Neuronal stem cell (in vitro differentiated cells): Measurements from ENCODE around the gene RGS6.

ENCODE experiments used
- DNase-seq: peaks from one replicate; pipeline ENCODE4 v3.0.0-alpha.2; 2013; ENCODE audit warnings: low spot score
- H2AFZ ChIP-seq: one replicate; pipeline ENCODE4 v1.6.1; 2013; ENCODE audit warnings: mild to moderate bottlenecking, low read length, inconsistent platforms
- H2AK5ac ChIP-seq: 2 replicates; pipeline ENCODE4 v1.6.1; 2013; ENCODE audit warnings: low read depth, mild to moderate bottlenecking, inconsistent platforms, low read length, moderate library complexity, mixed read lengths
- H2BK120ac ChIP-seq: 2 replicates; pipeline ENCODE4 v1.6.1; 2013; ENCODE audit warnings: low read depth, mild to moderate bottlenecking, inconsistent platforms, low read length, moderate library complexity, mixed read lengths
- H2BK12ac ChIP-seq: one replicate; pipeline ENCODE4 v1.6.1; 2013; ENCODE audit warnings: low read length, inconsistent platforms
- H2BK15ac ChIP-seq: 2 replicates; pipeline ENCODE4 v1.6.1; 2013; ENCODE audit warnings: mild to moderate bottlenecking, low read length, inconsistent platforms, mixed read lengths
- H2BK5ac ChIP-seq: one replicate; pipeline ENCODE4 v1.6.1; 2013; ENCODE audit warnings: inconsistent platforms, mild to moderate bottlenecking, low read length, moderate library complexity
- H3K14ac ChIP-seq: one replicate; pipeline ENCODE4 v1.6.1; 2013; ENCODE audit warnings: low read length, inconsistent platforms
- H3K18ac ChIP-seq: 2 replicates; pipeline ENCODE4 v1.6.1; 2013; ENCODE audit warnings: low read length, inconsistent platforms
- H3K23ac ChIP-seq: 2 replicates; pipeline ENCODE4 v1.6.1; 2013; ENCODE audit warnings: low read depth, mild to moderate bottlenecking, mixed read lengths, low read length, inconsistent platforms; ENCODE audit not compliant: poor library complexity
- H3K27ac ChIP-seq: replicated peaks from 3 replicates; pipeline ENCODE4 v1.5.1; 2013; ENCODE audit warnings: low read length, inconsistent platforms
- H3K27me3 ChIP-seq, 3 experiments: 2 replicates each; pipeline ENCODE4 v1.6.1; 2013; ENCODE audit warnings: low read length in 3 of 3, mild to moderate bottlenecking in 2 of 3, inconsistent platforms in 1 of 3, low read depth in 1 of 3, mixed read lengths in 1 of 3, moderate library complexity in 1 of 3; ENCODE audit not compliant: control insufficient read depth in 3 of 3, insufficient read depth in 3 of 3
- H3K36me3 ChIP-seq, 2 donors: replicated peaks in 1 of 2; 2 replicates each; pipeline ENCODE4 v1.6.1; 2013; ENCODE audit warnings: low read length in 2 of 2; ENCODE audit not compliant: control insufficient read depth in 2 of 2, insufficient read depth in 2 of 2
- H3K4ac ChIP-seq: 2 replicates; pipeline ENCODE4 v1.6.1; 2013; ENCODE audit warnings: inconsistent platforms, mild to moderate bottlenecking, low read length, moderate library complexity
- H3K4me1 ChIP-seq, 2 donors: 1 replicate in 1 of 2; 2 replicates in 1 of 2; pipeline ENCODE4 v1.6.1; 2013; ENCODE audit warnings: low read length in 2 of 2, low read depth in 1 of 2; ENCODE audit not compliant: control insufficient read depth in 2 of 2, insufficient read depth in 1 of 2
- H3K4me2 ChIP-seq: one replicate; pipeline ENCODE4 v1.6.1; 2013; ENCODE audit warnings: mild to moderate bottlenecking, low read length, inconsistent platforms; ENCODE audit not compliant: insufficient read depth, poor library complexity, severe bottlenecking
- H3K4me3 ChIP-seq, 2 donors: 2 replicates each; pipeline ENCODE4 v1.5.1; 2013; ENCODE audit warnings: low read length in 2 of 2, mild to moderate bottlenecking in 2 of 2, inconsistent platforms in 1 of 2, moderate library complexity in 1 of 2
- H3K79me1 ChIP-seq: one replicate; pipeline ENCODE4 v1.6.1; 2013; ENCODE audit warnings: low read depth, mild to moderate bottlenecking, inconsistent platforms, low read length, moderate library complexity
- H3K9ac ChIP-seq: one replicate; pipeline ENCODE4 v1.6.1; 2013; ENCODE audit warnings: mild to moderate bottlenecking, low read depth, low read length, inconsistent platforms; ENCODE audit not compliant: poor library complexity
- H3K9me3 ChIP-seq, 2 donors: replicated peaks in 1 of 2; 2 replicates each; pipeline versions ENCODE3 to v1.6.1; 2013; ENCODE audit warnings: low read length in 2 of 2, mild to moderate bottlenecking in 2 of 2, inconsistent platforms in 1 of 2, low read depth in 1 of 2, mixed read lengths in 1 of 2, moderate library complexity in 1 of 2; ENCODE audit not compliant: control insufficient read depth in 2 of 2, insufficient read depth in 1 of 2
- H4K8ac ChIP-seq: one replicate; pipeline ENCODE4 v1.6.1; 2013; ENCODE audit warnings: low read depth, mild to moderate bottlenecking, inconsistent platforms, low read length, moderate library complexity
- H4K91ac ChIP-seq: one replicate; pipeline ENCODE4 v1.6.1; 2013; ENCODE audit warnings: low read length, low read depth, mild to moderate bottlenecking, inconsistent platforms; ENCODE audit not compliant: poor library complexity
- WGBS, 2 donors: extraction: QIAGEN DNeasy Blood & Tissue Kit; methylation state at CpG; one replicate each; pipeline ENCODE4 v1.1.7; 2013; ENCODE audit warnings: missing lambda C conversion rate in 2 of 2, mixed read lengths in 1 of 2; ENCODE audit not compliant: insufficient read length in 2 of 2, insufficient replicate concordance in 1 of 2; ENCODE audit errors: extremely low coverage in 2 of 2; 5-methylcytosine and 5-hydroxymethylcytosine counted together

RGS6 gene

GRCh38 chr14:72262771-72263170 lies 330.5 kb downstream of the RGS6 start:
- no peak overlapping the region for H2BK120ac ChIP-seq
- no peak overlapping the region for H2BK12ac ChIP-seq
- H3K4me3 ChIP-seq, result no peak overlapping the region
- no peak overlapping the region for H4K8ac ChIP-seq
- H4K91ac ChIP-seq, result no peak overlapping the region
- no peak overlapping the region for H2AFZ ChIP-seq
- no peak overlapping the region for H2AK5ac ChIP-seq
- H2BK5ac ChIP-seq, result no peak overlapping the region
- no peaks in the 10 kb centered on the region for H3K27me3 ChIP-seq
- H3K14ac ChIP-seq, result no peak overlapping the region
- H3K23ac ChIP-seq, result no peak overlapping the region
- no peak for DNase-seq
- no peak overlapping the region for H2BK15ac ChIP-seq
- WGBS, 2 donors, result no CpG with 5 or more reads among the region's 2 CpGs
- H3K4me2 ChIP-seq, result no peak overlapping the region
- no peak overlapping the region for H3K27ac ChIP-seq
- H3K36me3 ChIP-seq, result no peaks in the 10 kb centered on the region
- H3K9me3 ChIP-seq, result no peaks in the 10 kb centered on the region
- H3K18ac ChIP-seq, result no peak overlapping the region
- no peaks in the 10 kb centered on the region for H3K79me1 ChIP-seq
- H3K9ac ChIP-seq, result no peak overlapping the region
- no peaks in the 10 kb centered on the region for H3K4me1 ChIP-seq
- no peak overlapping the region for H3K4ac ChIP-seq

GRCh38 chr14:72264716-72265115 lies 332.5 kb downstream of the RGS6 start:
- no peak for DNase-seq
- no peak overlapping the region for H2BK12ac ChIP-seq
- no peaks in the 10 kb centered on the region for H3K9me3 ChIP-seq
- H3K18ac ChIP-seq, result no peak overlapping the region
- no CpG with 5 or more reads among the region's 5 CpGs for WGBS, 2 donors
- no peaks in the 10 kb centered on the region for H3K27me3 ChIP-seq
- H4K91ac ChIP-seq, result no peak overlapping the region
- no peak overlapping the region for H3K4ac ChIP-seq
- H3K27ac ChIP-seq, result no peak overlapping the region
- no peak overlapping the region for H4K8ac ChIP-seq
- H3K4me2 ChIP-seq, result no peak overlapping the region
- H3K79me1 ChIP-seq, result no peaks in the 10 kb centered on the region
- H3K9ac ChIP-seq, result no peak overlapping the region
- H3K4me3 ChIP-seq, result no peak overlapping the region
- no peak overlapping the region for H2AK5ac ChIP-seq
- no peaks in the 10 kb centered on the region for H3K36me3 ChIP-seq
- H2BK120ac ChIP-seq, result no peak overlapping the region
- H2AFZ ChIP-seq, result no peak overlapping the region
- no peak overlapping the region for H2BK5ac ChIP-seq
- H3K14ac ChIP-seq, result no peak overlapping the region
- H3K4me1 ChIP-seq, result no peaks in the 10 kb centered on the region
- no peak overlapping the region for H3K23ac ChIP-seq
- H2BK15ac ChIP-seq, result no peak overlapping the region

GRCh38 chr14:72270147-72270727 lies 338.0 kb downstream of the RGS6 start:
- no peaks in the 10 kb centered on the region for H3K79me1 ChIP-seq
- H3K14ac ChIP-seq, result no peak overlapping the region
- no peaks in the 10 kb centered on the region for H3K27me3 ChIP-seq
- no peak overlapping the region for H3K27ac ChIP-seq
- no peak overlapping the region for H4K91ac ChIP-seq
- no peaks in the 10 kb centered on the region for H3K9me3 ChIP-seq
- no peak overlapping the region for H2BK12ac ChIP-seq
- no peak overlapping the region for H4K8ac ChIP-seq
- no peak overlapping the region for H3K4me2 ChIP-seq
- H3K36me3 ChIP-seq, result no peaks in the 10 kb centered on the region
- no peak overlapping the region for H2AK5ac ChIP-seq
- no peak overlapping the region for H2BK15ac ChIP-seq
- no peak overlapping the region for H3K9ac ChIP-seq
- no peak overlapping the region for H3K23ac ChIP-seq
- H3K18ac ChIP-seq, result no peak overlapping the region
- no peak overlapping the region for H2BK5ac ChIP-seq
- H2AFZ ChIP-seq, result no peak overlapping the region
- WGBS, 2 donors, result no CpG with 5 or more reads among the region's 5 CpGs
- H3K4ac ChIP-seq, result no peak overlapping the region
- H2BK120ac ChIP-seq, result no peak overlapping the region
- no peak for DNase-seq
- H3K4me1 ChIP-seq, result no peaks in the 10 kb centered on the region
- no peak overlapping the region for H3K4me3 ChIP-seq

GRCh38 chr14:72270749-72271148 lies 338.5 kb downstream of the RGS6 start:
- H3K23ac ChIP-seq, result no peak overlapping the region

More at GRCh38 chr14:72270749-72271148, 338.5 kb downstream of the RGS6 start:
- no peak overlapping the region for H3K27ac ChIP-seq
- no peak overlapping the region for H3K4me2 ChIP-seq
- no peaks in the 10 kb centered on the region for H3K36me3 ChIP-seq
- no peak overlapping the region for H2BK12ac ChIP-seq
- H3K27me3 ChIP-seq, result no peaks in the 10 kb centered on the region
- no peak overlapping the region for H2AK5ac ChIP-seq
- H2BK5ac ChIP-seq, result no peak overlapping the region
- no CpG with 5 or more reads among the region's 3 CpGs for WGBS, 2 donors
- H3K79me1 ChIP-seq, result no peaks in the 10 kb centered on the region
- H2BK15ac ChIP-seq, result no peak overlapping the region
- no peak overlapping the region for H3K18ac ChIP-seq
- no peak overlapping the region for H4K91ac ChIP-seq
- H3K4me3 ChIP-seq, result no peak overlapping the region
- no peak overlapping the region for H2AFZ ChIP-seq
- DNase-seq, result no peak
- H3K4me1 ChIP-seq, result no peaks in the 10 kb centered on the region
- H2BK120ac ChIP-seq, result no peak overlapping the region
- no peak overlapping the region for H3K4ac ChIP-seq
- no peak overlapping the region for H3K9ac ChIP-seq
- no peaks in the 10 kb centered on the region for H3K9me3 ChIP-seq
- no peak overlapping the region for H3K14ac ChIP-seq
- no peak overlapping the region for H4K8ac ChIP-seq
